T-helper 2 cell (primary cell): Measurements from ENCODE around the gene STK39.

Experiments used
- DNase-seq, 5 experiments: peaks; one replicate each; pipeline versions ENCODE4 v3.0.0 to v3.0.0-alpha.2; 2012 to 2022

STK39 gene

DNA sequence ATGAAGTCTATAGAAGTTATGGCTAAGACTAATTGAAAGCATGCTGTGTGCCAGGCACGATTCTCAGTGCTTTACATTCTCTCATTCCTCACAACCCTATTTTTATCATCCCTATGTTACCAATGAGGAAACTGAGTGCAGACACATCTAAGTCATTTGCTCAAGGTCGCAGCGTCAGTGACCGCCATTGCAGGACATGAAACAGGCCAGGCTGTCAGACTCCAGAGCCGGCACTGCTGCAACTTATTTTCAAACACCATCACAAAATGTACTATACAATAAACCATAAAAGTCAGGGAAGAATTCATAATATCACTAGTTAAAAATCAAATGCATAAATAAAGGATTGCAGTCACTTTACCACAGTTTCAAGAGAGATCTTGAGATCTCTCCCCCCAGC, 5.6 kb downstream of the STK39 start:
- no peak for DNase-seq

DNA sequence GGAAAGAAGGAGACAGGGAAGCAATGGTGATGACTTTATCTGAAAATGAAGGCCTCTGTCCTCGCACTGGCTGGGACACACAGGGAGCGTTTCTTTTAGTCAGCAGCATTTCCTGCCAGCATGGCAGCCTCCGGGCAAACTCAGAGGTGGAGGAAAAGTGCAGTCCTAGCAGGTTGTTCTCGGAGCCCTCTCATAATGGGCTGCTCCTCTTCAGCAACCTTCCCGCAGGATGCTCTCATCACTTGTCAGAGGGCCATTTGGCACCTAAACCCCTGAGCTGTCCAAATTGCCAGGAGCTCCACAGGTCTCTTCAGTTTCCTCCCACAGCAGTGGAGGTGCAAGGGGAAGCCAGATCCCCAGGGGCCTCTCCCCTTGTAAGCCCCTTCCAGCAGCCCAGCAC, 6.2 kb downstream of the STK39 start:
- DNase-seq = peak in 1 of 5 experiments; percentile 57

DNA sequence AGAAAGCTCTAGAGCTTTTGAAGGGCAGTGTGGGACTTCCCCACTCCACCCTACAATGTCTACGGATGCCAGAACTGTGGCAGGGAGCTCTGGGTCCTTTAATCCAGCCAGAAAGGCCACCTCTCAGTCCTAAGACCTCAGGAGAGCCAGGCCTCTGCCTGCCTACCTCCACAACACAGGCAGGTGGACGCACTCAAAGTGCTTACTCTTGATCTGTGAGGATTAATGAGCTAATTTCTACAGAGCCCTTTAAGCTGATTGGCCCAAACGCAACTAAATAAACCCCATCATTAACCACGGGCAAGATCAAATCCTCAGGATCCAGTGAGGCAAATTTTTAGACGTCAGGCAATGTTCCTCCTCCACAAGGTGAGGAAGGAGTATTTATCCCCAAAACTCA, 8.1 kb downstream of the STK39 start:
- no peak for DNase-seq

DNA sequence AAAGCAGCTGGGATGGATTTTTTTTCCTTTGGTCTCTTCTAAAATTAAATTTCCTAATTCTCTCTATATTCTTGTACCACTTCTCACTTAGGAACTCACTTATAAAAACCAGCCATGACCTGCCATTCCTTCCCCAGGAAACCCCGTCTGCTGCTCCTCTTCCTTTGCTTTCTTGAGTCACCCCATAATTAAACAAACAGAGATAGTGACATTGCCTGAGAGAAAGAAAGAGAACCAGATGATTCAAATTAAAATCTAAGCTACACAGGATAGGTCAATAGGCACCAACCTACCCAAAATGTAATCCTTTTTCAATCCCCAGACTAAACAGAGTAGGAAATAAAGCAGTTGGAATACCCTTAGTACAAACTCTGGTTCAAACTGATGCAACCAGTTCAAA, 9.7 kb downstream of the STK39 start:
- no peak for DNase-seq

DNA sequence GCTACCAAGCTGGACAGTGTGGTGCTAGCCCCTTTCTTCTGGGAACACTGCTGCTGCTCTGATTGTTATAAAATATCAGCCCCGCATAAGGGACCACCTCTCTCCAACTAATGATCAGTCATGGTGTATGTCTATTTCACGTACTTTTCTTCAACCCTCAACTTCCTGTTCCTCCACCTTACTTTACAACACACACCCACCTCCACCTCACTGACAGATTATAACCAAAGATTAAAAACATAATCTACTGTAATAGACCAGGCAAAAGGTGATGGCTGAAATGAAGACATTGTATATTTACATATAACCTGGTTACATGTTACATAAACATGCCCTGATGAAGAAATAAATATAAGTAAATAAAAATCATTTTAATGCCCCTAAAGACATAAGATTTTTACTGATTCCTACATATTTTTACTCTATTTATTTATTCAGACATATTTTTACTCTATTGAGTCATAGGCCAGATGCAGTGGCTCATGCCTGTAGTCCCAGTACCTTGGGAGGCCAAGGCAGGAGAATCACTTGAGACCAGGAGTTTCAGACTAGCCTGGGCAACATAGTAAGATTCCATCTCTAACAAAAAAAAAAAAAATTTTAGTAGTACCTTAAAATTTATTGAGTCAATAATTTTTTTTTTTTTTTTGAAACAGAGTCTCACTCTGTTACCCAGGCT, 12.8 kb downstream of the STK39 start:
- DNase-seq = peak in 1 of 5 experiments; percentile 80

DNA sequence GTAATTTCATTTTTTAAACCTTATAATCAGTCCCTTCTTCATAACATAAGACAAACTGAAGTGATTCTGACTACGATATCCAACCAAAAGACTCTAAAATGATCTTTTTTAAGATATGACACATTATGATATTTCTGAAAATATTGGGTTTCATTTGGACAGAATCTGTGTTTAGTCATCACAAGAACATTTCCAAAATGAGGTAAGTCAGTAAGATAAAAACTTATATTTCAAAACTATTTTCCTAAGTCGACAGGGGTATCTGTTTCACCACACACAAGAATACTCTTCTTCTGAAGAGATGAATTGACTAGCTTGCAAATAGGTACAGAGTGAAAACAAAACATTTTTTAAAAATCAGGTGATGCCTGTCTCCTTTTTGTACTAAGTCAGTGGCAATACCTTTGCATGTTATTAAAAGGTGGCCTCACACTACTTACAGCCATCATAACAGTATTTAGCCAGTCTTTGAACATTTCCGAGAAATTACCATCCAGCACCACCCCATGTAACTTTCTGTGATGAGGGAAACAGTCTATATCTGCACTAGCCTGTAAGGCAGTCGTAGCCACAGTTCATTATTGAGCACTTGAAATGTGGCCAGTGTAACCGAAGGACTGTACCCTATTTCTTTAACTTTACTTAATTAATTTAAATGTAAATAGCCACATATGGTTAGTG, 13.5 kb downstream of the STK39 start:
- DNase-seq = peak in 1 of 5 experiments; percentile 35

DNA sequence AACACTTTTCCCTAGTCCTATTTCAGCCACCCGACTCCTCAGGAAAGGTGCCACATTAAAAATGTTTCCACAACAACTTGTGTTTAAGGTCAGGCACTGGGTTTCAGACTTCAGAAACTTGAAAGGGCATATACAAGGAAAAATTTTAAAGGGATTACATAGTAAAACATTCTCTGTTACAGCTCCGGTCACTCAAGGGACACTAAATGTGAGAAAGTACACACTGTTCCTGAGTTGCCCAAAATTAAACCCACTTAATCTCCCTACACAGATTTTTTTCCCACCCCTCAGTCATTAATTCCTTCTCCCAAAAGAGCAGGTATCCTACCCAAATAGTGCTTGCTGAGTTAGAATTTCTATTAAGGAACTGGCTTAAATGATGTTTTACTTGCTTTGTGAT, 14.2 kb downstream of the STK39 start:
- no peak for DNase-seq

DNA sequence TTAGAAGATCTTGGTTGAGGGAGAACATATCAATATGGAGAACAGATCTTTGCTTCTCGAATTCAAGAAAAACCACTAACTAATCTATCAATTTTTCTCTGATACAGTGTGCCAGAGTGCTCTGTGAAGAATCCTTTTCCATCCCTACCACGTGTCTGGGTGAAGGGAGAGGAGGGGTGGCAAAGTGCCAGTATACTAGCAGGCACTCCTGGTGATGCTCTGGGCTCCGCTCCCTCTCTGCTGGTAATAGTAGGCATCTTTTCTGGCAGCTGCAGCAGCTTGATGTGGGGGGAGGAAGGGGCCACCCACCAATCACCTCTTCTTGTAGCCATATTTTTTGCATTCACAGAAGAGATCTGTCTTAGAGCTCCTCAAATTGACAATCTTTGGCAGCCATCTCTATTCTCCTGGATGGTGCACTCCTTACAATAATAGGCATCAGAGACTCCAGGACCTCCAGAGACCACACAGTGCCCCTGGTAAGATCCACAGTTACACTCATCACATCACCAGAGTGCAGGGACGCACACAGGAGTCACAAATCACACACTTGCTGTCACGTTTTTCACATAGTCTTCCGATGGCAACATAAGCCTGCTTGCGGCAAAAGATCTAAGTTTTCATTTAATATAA, 15.7 kb downstream of the STK39 start:
- no peak for DNase-seq

DNA sequence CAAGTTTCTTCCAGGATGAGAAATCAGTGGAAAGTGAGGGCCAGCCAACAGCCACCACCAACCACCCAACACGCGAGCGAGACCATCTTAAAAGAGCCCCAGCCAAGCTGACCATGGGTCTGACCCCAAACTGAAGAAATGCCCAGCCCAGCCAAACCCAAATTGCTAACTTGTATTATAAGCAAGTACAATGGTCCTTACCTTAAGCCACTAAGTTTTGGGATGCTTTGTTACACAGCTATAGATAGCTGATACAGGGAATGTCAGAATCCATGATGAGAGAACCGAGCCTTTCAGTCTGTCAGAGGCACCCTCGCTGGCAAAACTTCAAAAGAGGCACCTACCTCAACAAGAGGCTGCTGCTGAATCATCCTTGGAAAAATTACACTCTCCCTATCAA, 17.0 kb downstream of the STK39 start:
- DNase-seq = no peak

DNA sequence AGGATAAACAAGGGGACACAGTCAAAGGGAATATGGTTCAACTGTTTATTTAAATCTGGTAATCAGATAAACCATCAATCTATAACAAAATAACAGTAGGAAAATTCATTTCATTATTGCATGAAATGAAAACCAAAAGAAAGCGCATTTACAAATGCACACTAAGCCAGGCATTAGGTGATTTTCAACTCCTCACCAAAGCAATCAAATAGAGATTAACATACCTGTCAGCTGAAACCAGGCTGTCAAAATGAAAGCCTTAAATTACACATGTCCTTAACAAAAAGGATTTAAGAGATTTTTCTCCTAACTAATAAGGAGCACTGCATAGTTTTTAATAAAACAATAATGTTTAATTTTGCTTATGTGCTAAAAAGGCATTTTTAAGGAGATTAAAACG, 23.0 kb downstream of the STK39 start:
- DNase-seq = peak in 1 of 5 experiments; percentile 45

DNA sequence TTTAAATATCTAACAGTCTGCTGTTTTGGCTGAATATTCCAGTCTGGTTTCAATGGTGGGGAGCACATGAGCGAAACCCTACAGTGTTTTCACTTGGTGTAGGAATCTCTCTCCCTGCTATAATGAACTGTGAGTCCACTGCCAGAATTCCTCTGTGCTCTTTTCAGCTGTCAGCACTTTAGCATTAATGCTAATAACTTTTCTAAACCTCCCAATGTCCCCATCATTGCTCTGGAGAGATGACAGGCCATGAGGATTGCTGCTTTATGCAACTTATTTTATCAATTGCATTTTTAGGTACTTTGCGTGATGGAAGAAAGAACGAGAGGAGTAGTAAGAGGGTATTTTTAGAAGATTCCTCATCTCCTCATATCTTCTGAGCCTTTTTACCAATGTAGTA, 25.3 kb downstream of the STK39 start:
- DNase-seq = no peak

DNA sequence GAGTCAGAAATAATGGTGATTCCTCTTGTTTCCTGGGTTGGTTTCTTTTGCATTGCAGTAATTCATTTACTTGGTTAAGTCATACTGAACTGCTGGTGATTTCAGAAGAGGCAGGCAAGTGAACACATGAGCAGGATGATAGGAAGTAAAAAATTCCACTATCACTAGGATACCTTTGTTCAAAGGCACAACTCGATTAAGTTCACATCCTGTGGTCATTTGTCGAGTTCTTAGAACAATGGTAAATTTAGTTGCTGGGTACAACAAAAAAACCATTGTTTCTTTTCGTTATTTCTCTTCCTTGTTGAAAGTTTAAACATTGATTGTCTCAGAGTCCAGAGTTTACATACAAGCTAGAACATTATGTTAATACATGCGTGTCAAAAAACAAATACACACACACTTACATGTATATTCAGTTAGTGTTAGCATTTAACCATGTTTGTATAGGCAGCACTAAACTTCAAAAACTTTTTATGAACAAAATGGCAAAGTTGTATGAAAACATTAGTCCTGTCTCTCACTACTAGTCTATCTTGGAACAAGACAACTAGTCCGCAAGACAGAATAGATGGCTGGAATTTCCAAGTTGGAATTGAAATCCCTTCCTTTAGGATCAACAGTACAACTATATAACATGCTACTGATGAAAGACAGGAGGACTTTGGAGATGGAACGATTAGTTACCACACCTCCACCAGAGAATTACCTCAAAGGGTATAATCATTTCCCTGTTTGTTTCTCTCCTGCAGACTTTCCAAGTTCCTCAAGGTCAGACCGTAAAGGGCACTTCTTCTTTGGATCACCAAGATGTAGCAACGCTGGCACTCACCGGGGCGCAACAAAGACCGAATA, 26.2 kb downstream of the STK39 start:
- no peak for DNase-seq

DNA sequence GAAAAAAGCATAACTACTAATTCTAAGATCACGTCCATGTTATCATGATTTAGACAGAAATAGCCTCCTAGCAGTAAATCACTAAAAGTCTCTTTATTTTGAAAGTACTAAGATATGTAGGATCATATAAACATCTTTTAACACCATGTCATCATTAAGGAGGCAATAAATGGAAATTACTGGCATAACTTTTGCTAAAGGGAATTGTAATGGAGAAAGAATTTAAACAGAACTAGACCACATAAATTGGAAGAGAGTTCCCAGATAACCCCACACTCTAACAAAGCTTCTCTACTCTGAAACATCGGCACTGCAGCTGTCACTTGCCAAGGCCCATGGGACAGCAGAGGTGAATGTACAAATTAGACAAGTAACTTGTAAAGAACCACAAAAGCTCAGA, 29.5 kb downstream of the STK39 start:
- DNase-seq = no peak

DNA sequence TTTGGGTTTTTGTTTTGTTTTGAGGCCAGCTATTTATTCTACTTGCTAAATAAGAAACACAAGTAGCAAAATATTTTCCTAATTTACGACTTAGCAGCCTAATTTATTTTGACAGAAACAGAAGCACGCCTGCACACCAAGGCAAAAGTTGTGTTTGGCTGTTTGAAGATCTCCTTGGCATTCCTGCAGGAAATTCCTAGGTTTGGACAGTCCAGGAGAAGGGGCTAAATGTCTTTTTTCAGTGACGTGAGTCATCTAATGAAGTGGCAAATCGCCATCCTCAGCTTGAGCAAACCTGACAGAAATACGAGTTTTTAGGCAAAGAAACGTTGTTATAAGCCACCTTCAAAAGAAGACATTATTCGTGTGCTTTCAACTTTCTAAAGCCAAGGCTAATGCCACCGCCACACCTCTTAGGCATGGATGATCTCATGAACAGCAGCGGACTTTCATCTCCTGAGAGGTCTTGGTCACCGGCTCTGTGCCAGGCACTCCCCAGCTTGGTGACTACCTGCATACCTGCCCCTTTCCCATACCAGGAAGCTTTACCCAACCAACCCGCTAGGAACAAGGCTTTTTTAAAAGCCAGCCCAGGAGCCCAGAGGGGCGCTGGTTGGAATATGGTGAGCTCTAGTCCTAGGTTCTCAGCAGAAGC, 30.9 kb downstream of the STK39 start:
- DNase-seq = no peak

DNA sequence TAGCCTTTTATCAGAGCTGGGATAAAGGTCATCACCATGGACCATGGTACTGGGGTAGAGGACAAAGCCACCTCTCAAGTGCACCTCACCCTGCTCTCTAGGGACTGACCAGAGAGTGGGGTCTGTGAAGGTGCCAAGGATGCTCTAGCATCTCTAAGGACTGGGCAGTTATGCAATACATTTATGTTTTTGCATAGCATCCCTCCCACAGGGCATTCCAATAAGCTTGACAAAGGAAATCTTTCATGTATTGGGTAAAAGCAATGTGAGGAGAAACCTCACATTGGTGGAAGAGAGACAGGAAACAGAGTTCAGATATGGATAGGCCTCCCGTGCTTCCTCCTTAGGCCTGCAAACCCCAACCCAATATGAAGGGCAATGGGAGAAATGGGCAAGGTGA, 31.6 kb downstream of the STK39 start:
- DNase-seq = no peak

DNA sequence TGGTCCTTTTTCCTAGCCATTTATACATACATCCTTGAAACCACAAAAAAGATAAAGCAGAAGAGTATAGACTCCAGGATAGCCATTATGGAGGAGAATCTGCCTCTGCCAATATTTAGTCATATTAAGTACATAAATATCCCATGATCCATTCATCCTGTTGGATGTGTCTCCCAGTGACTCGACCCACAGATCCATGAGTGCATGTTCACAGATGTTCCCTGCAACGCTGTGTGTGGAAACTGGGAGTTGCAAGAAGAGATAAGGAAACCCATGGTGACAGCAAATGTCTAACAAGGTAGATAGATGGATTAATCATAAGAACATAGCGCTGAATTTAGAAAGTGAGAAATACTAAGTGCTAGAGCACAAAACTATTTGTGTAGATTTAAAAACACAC, 34.5 kb downstream of the STK39 start:
- DNase-seq = no peak

DNA sequence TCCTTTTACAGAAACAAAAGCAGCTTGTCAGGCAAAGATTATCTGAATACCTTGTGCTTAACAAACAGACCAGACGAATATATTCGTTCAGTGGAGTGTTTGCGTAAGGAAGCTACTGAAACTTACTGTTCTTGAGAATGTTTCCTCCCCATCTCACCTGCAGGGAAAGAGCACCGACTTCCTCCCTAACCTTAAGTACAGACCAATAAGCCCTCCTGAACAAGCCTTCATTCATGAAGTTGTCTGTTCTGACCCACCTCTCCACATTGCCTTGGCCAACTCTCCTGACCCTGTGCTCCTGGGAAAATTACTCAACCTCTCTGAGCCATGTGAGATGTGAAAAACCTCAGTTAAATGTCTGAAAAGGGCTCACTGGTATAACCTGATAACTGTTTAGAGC, 35.2 kb downstream of the STK39 start:
- no peak for DNase-seq

DNA sequence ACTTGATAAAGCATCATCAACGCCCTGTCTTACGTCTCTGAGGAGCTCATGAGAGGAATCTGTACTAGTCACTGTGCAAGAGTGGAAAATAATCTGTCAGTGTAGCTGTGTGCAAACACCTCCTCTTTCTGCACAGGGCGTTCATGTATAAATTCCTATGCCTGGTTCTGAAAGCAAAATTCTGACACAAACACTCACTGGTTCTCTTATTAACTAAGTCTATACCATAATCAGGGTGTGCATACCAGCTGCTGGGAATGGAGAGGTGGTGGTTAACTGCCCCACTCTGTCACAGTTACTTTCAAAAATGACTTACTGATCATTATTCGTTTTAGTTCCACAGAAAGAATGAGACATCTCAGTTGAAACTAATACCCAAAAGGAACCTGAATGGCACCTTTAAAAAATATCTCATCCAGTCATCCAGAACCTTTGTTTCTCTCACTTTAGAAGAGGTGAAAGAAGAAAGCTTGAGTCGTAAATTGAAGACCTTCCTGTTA, 35.7 kb downstream of the STK39 start:
- peak in 2 of 5 experiments; percentile 17 to 38 for DNase-seq

DNA sequence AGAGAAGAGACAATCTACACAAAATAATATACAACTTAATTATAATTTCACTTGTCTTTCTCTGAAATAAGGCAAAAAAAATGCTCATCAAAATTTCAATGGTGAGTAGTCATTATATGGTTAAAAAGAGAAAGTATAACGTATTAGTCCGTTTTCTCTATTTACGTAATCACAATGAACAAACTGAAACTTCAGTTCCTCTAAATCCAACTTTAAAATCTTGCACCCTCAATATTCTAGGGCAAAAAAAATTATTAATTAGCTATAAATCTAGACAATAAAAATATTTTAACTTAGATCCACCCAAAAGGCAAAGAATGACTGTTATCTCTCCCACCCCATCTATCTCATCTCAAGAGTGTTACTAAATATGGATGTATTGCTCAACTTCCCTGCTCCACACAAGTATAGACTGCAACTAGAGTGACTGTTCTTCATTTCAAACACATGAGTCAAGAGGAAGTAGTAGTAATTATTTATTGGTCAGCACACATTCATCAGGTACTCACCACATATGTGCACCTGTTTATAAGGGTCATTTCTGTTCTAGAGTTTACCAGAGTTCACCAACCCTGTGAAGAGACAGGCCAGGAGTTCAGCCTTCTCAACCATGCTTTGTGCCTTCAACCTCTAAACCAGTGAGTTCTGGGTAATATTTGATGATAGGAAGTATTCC, 36.4 kb downstream of the STK39 start:
- DNase-seq = peak in 1 of 5 experiments; percentile 83

DNA sequence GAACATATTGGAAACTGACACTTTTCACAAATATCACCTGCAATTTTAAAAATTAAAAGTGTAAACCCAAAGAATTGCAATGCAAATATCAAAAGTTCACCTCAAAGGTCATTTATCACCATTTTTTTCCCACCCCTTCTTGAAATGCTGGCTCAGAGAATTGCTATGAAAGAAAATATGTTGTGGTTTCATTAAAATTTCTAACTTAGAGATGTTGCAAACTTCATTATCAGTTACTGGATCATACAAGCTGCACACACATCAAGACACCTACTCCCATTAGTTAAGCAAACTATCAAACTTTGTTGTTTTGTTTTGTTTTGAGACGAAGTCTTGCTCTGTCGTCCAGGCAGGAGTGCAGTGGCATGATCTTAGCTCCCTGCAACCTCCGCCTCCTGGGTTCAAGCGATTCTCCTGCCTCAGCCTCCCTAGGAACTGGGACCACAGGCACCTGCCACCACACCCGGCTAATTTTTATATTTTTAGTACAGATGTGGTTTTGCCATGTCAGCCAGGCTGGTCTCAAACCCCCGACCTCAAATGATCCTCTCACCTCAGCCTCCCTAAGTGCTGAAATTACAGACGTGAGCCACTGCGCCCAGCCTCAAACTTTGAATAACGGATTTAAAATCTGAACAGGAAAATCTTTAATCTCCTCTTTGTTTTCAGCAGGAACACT, 37.0 kb downstream of the STK39 start:
- DNase-seq = peak in 1 of 5 experiments; percentile 73

DNA sequence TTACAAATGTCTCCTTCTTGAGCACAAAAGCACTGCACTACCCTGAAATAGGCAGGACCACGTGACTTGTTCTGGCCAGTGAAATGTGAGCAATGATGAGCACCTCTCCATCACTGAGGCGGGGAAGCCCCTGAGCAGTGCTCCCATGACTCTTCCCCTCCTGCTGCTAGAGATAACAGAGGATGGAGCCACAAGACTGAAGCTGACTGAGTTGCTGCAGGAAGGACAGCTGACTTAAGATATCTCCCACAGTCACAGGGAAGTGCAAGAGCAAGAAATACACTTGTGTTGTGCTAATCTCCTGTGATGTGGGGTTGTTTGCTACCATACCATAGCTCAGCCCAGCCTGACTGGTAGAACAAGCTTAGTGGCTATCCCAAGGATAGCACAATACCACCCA, 38.7 kb downstream of the STK39 start:
- no peak for DNase-seq
